ENCODE data around the gene MLLT3.

GRCh38 chr9:20619487-20620200 is 2.7 kb downstream of the MLLT3 start:
- TF ChIP-seq SPI1 (IDR thresholded peaks at IDR 0.05; ENCODE audit: low read depth, low read length) (no peak), TAF1 (IDR thresholded peaks at IDR 0.05; ENCODE audit: low read depth, low read length) (no peak), POLR2AphosphoS5 (IDR thresholded peaks at IDR 0.05; ENCODE audit: low read depth, low read length) (no peak), POLR2A (IDR thresholded peaks at IDR 0.05; ENCODE audit: low read depth, low read length) (no peak), PAX5 (IDR thresholded peaks at IDR 0.05; ENCODE audit: insufficient read depth, low read length, severe bottlenecking) (no peak), POU2F2 (IDR thresholded peaks at IDR 0.05; ENCODE audit: low read depth, low read length) (no peak)
